Psoas muscle (tissue), 8 donors: ENCODE results near the gene LECT2. TPM values are rescaled to one million over a fixed set of nuclear protein-coding genes. Genes with fewer than 3 reads are reported as not detected.

Experiments
- ATAC-seq, 4 donors: fragments of 200-7000 bp; cut with Tn5 transposase; one replicate each; pipeline ENCODE4 v1.9.1; 2020; ENCODE audit warnings: moderate library complexity in 3 of 4, mild to moderate bottlenecking in 2 of 4
- DNase-seq, 2 donors: peaks; one replicate each; pipeline ENCODE4 v3.0.0-alpha.2; 2020
- H3K27ac ChIP-seq: fragments of 200-600 bp; one replicate; pipeline ENCODE4 v1.8.0; 2022
- H3K27me3 ChIP-seq, 3 donors: fragments of 200-600 bp in 1 of 3; one replicate each; pipeline versions ENCODE4 v1.6.1 to v1.8.0; 2013 to 2022; ENCODE audit warnings: low read length in 2 of 3, mild to moderate bottlenecking in 2 of 3, moderate library complexity in 1 of 3; ENCODE audit not compliant: insufficient read depth in 3 of 3
- H3K36me3 ChIP-seq, 2 donors: fragments of 200-600 bp in 1 of 2; one replicate each; pipeline versions ENCODE4 v1.6.1 to v1.8.0; 2013 to 2022; ENCODE audit warnings: low read depth in 1 of 2, mild to moderate bottlenecking in 1 of 2, moderate library complexity in 1 of 2; ENCODE audit not compliant: insufficient read depth in 1 of 2
- H3K4me1 ChIP-seq: fragments of 200-600 bp; one replicate; pipeline ENCODE4 v1.8.0; 2022
- H3K4me3 ChIP-seq: fragments of 200-600 bp; one replicate; pipeline ENCODE4 v1.8.0; 2022; ENCODE audit warnings: mild to moderate bottlenecking
- H3K9me3 ChIP-seq: fragments of 200-600 bp; one replicate; pipeline ENCODE4 v1.8.0; 2022
- WGBS, 3 donors: extraction: QIAGEN DNeasy Blood & Tissue Kit; methylation state at CpG; one replicate each; pipeline versions ENCODE4 v1.1.6 to v1.1.7; 2013; 5-methylcytosine and 5-hydroxymethylcytosine counted together
- intact Hi-C, 2 donors: fragments of 100-400 bp; cut with DNase I; formaldehyde crosslinking; loops; one replicate each; pipeline versions ENCODE4 v1.11.0 to v1.14.2; 2022
- polyA plus RNA-seq, 3 donors: library from polyadenylated mRNA; stranded (reverse); fragments of 200-250 nt; gene quantifications; one replicate each; pipeline ENCODE4 v1.2.3, GENCODE V29; 2013
- total RNA-seq, 4 donors: library from RNA; stranded (reverse); fragmentation: NEBNext Ultra II Directional in 2 of 4; extraction: Animal tissue kit (Norgen Biotek cat#: 25700) in 2 of 4; gene quantifications; one replicate each; pipeline versions ENCODE4 v1.2.1 to v1.2.4, GENCODE V29; 2021 to 2023
- TF ChIP-seq, protein P1 (sequence below): fragments of 200-600 bp; IDR thresholded peaks from one replicate; pipeline ENCODE4 v1.8.0; 2022; ENCODE audit warnings: antibody characterized with exemption
- donor health status: healthy with polysubstance abuse.
- donor health status: DM: no; HTN: no; CAD: no; lungs with moderate emphysema.
- donor health status: Bipolar disorder and iron deficiency.
- donor health status: healthy.
- donor health status: DM: yes; HTN: yes; CAD: no.
- donor health status: DM: no; HTN: no; CAD: no.
- donor health status: DM: no; HTN: no; CAD: no.
- donor health status: DM: yes; HTN: yes; CAD: no.

The LECT2 gene
- total and polyA plus RNA-seq, 7 donors: not detected

DNA sequence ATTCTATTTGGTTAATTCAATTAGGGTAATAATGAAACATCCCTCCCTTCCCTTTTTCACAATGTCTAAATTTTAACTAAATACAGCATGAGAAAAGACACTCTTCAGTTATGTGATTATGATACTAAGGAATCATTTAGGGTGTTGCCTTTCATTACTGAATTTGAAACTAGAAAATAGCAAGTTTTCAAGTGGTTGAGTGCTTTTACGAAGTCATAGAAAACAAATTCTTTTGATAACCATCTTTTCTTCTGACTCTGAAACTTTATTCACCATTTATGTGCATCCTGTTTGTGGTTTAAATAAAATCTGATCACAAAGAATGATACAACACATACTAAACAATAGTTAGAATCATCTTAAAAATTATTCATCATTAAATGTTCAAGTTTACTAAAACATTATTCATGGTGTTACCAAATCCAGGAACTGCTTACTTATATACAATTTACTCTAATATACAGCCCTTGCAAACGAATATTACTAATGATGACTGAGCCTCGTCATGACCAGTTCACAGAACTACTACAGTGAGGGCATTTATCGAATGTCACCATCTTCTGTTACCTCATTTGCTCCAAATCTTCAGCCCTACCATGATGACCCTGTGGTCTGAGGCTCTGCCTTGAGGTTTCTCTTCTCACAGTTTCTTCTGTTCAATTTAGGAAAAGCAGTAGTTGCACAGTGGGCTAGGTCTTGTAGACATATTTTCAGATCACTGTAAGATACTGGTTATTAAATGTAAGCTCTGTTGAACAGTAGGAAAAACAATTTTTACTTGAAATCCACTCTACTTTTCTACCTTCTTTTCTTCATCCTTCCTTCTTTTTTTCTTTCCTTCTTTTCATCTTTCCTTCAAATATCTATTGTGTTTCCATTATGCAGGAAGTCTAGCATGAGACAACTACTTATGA is 40.8 kb downstream of the LECT2 start:
- no peak for DNase-seq
- peaks cover 0 to 33% (median 2%) of the 10 kb centered on the region in 3 donors for H3K27me3 ChIP-seq
- ATAC-seq: no peak
- H3K36me3 ChIP-seq: no peaks in the 10 kb centered on the region
- TF ChIP-seq, protein P1, sequence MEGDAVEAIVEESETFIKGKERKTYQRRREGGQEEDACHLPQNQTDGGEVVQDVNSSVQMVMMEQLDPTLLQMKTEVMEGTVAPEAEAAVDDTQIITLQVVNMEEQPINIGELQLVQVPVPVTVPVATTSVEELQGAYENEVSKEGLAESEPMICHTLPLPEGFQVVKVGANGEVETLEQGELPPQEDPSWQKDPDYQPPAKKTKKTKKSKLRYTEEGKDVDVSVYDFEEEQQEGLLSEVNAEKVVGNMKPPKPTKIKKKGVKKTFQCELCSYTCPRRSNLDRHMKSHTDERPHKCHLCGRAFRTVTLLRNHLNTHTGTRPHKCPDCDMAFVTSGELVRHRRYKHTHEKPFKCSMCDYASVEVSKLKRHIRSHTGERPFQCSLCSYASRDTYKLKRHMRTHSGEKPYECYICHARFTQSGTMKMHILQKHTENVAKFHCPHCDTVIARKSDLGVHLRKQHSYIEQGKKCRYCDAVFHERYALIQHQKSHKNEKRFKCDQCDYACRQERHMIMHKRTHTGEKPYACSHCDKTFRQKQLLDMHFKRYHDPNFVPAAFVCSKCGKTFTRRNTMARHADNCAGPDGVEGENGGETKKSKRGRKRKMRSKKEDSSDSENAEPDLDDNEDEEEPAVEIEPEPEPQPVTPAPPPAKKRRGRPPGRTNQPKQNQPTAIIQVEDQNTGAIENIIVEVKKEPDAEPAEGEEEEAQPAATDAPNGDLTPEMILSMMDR: no peak
- H3K9me3 ChIP-seq: no peaks in the 10 kb centered on the region
- H3K4me1 ChIP-seq: no peaks in the 10 kb centered on the region
- WGBS, 3 donors: 76 to 81% (median 79%) methylated on average over 4 of the region's 4 CpGs
- intact Hi-C loops: no loop called here
- H3K4me3 ChIP-seq: no peak overlapping the region
- no peak overlapping the region for H3K27ac ChIP-seq

DNA sequence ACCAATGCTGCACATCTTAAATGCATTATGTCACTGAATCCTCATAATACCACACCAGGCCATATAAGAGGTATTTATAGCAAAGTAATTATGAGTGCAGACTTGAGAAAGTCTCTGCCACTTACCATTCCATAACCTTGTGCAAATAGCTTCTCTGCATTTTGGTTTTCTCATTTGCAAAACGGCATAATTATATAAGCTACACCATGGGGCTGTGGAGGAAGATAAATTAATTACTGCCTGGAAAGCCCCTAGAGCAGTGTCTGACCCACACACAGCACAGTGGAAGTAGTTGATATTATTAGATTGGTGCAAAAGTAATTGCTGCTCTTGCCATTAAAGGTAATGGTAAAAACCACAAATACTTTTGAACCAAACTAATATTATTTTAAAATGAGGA is 49.6 kb downstream of the LECT2 start:
- WGBS, 3 donors: 66 to 77% (median 70%) methylated on average over 1 of the region's 1 CpG
- no peak overlapping the region for H3K27ac ChIP-seq
- H3K4me1 ChIP-seq: no peaks in the 10 kb centered on the region
- TF ChIP-seq, protein P1: no peak
- DNase-seq (no peak), ATAC-seq (no peak)
- no peak overlapping the region for H3K4me3 ChIP-seq
- intact Hi-C loops: no loop called here
- peaks cover 0 to 22% (median 0%) of the 10 kb centered on the region in 3 donors for H3K27me3 ChIP-seq
- H3K9me3 ChIP-seq: no peaks in the 10 kb centered on the region
- H3K36me3 ChIP-seq: no peaks in the 10 kb centered on the region

DNA sequence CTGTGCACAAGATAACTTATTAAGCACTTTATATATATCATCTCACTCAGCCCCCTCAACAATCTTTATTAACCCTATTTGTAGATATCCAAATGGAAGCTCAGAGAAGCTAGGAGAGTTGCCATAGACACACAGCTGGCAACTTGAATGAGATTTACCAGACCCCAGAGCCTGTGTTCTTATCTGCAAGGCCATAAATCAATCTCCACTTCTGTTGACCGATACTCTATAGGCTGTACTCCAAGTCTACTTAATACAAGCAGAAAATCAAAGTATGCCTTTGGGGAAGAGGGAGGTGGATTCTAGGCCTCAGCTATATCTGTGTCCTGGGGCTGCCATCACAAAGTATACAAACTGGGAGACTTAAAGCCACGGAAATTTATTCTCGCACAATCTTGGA is 53.1 kb downstream of the LECT2 start:
- DNase-seq (no peak), ATAC-seq (no peak)
- 60 to 63% (median 62%) methylated on average over 3 of the region's 3 CpGs for WGBS, 3 donors
- Histone ChIP-seq H3K36me3 (no peaks in the 10 kb centered on the region), H3K27me3 (peaks cover 0 to 9% (median 0%) of the 10 kb centered on the region in 3 donors), H3K4me1 (no peaks in the 10 kb centered on the region), H3K9me3 (no peaks in the 10 kb centered on the region), H3K27ac (no peak overlapping the region), H3K4me3 (no peak overlapping the region)
- TF ChIP-seq, protein P1: no peak
- intact Hi-C loops: no loop called here

DNA sequence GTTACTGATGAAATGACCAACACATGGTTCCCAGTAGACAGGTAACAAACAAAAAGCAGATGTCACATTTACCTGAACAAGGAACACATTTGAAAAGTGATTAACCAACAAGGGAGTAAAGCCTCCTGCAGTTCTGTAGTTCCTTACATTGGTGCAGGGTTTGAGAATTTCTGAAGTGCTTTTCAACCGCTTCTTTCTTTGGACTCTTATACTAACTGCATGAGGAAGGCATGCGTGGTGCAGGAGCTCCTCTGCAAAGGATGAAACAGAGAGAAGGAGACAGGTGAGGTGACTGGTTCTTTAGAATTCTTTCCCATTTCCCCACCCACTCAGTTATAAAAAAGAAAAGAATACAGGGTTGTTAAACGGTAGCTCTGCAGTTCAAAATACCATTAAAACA is 54.5 kb downstream of the LECT2 start:
- Histone ChIP-seq H3K4me1 (no peaks in the 10 kb centered on the region), H3K27ac (no peak overlapping the region), H3K4me3 (no peak overlapping the region), H3K27me3 (peaks cover 0 to 9% (median 0%) of the 10 kb centered on the region in 3 donors), H3K9me3 (no peaks in the 10 kb centered on the region), H3K36me3 (no peaks in the 10 kb centered on the region)
- TF ChIP-seq, protein P1: no peak
- 64 to 69% (median 67%) methylated on average over 3 of the region's 3 CpGs for WGBS, 3 donors
- intact Hi-C loops: no loop called here
- ATAC-seq (no peak), DNase-seq (no peak)
